Esophagus squamous epithelium (tissue), 4 donors: Measurements from ENCODE around the gene SPTBN5.

Experiments
- POLR2A ChIP-seq, 4 donors: fragments of 450-650 bp; IDR thresholded peaks; one replicate each; pipeline ENCODE4 v1.6.1; 2017; ENCODE audit warnings: antibody characterized with exemption in 4 of 4, mild to moderate bottlenecking in 4 of 4, moderate library complexity in 3 of 4
- TF ChIP-seq, protein P1 (sequence below), 6 experiments: fragments of 450-650 bp in 4 of 6; fragments of 200-600 bp in 2 of 6; sonication (generic) in 2 of 6; IDR thresholded peaks; one replicate each; pipeline ENCODE4 v1.5.1; 2016 to 2019; ENCODE audit warnings: antibody characterized with exemption in 6 of 6, mild to moderate bottlenecking in 4 of 6, moderate library complexity in 4 of 6

- TF ChIP-seq, protein P1, sequence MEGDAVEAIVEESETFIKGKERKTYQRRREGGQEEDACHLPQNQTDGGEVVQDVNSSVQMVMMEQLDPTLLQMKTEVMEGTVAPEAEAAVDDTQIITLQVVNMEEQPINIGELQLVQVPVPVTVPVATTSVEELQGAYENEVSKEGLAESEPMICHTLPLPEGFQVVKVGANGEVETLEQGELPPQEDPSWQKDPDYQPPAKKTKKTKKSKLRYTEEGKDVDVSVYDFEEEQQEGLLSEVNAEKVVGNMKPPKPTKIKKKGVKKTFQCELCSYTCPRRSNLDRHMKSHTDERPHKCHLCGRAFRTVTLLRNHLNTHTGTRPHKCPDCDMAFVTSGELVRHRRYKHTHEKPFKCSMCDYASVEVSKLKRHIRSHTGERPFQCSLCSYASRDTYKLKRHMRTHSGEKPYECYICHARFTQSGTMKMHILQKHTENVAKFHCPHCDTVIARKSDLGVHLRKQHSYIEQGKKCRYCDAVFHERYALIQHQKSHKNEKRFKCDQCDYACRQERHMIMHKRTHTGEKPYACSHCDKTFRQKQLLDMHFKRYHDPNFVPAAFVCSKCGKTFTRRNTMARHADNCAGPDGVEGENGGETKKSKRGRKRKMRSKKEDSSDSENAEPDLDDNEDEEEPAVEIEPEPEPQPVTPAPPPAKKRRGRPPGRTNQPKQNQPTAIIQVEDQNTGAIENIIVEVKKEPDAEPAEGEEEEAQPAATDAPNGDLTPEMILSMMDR (IDR thresholded peaks at IDR 0.05) = no peak
- no peak for TF ChIP-seq POLR2A (IDR thresholded peaks at IDR 0.05)
Observed at GRCh38 chr15:41822957-41823356, 70.9 kb downstream of the SPTBN5 start.
